Posterior cingulate gyrus (tissue), 11 donors: Measurements from ENCODE around the gene SCN5A.

Experiments
- DNase-seq, 10 donors: peaks; one replicate each; pipeline versions ENCODE4 v3.0.0 to v3.0.0-alpha.2; 2020 to 2021; ENCODE audit warnings: mixed read lengths in 3 of 10
- intact Hi-C: fragments of 100-400 bp; cut with DNase I; formaldehyde crosslinking; loops from one replicate; pipeline ENCODE4 v1.15.1; 2023

Gene SCN5A

GRCh38 chr3:38549957-38550840 is 99.3 kb downstream of the SCN5A start:
- peak in 1 of 10 donors; percentile 21 for DNase-seq
- intact Hi-C loops: no loop called here

- intact Hi-C loops: no loop called here
- no peak for DNase-seq
Observed at GRCh38 chr3:38549486-38549885, 100.0 kb downstream of the SCN5A start.

GRCh38 chr3:38549082-38549481 is 100.4 kb downstream of the SCN5A start:
- intact Hi-C loops: no loop called here
- no peak for DNase-seq

- intact Hi-C loops: no loop called here
- DNase-seq: no peak
Observed at GRCh38 chr3:38548154-38548931, 101.1 kb downstream of the SCN5A start.

- intact Hi-C loops: no loop called here
- DNase-seq: no peak
Observed at GRCh38 chr3:38545983-38546382, 103.5 kb downstream of the SCN5A start.

- intact Hi-C loops: no loop called here
- DNase-seq: no peak
Observed at GRCh38 chr3:38545550-38545949, 103.9 kb downstream of the SCN5A start.

- intact Hi-C loops: no loop called here
- DNase-seq: no peak
Observed at GRCh38 chr3:38544926-38545325, 104.6 kb downstream of the SCN5A start.

- intact Hi-C loops: no loop called here
- peak in 1 of 10 donors; percentile 79 for DNase-seq
Observed at GRCh38 chr3:38543586-38543985, 105.9 kb downstream of the SCN5A start.

- no peak for DNase-seq
Observed at GRCh38 chr3:38542401-38543298, 106.8 kb downstream of the SCN5A start.

GRCh38 chr3:38541806-38542205 is 107.7 kb downstream of the SCN5A start:
- DNase-seq: no peak
- intact Hi-C loops: no loop called here

More at GRCh38 chr3:38542401-38543298, 106.8 kb downstream of the SCN5A start:
- intact Hi-C loops: no loop called here

- intact Hi-C loops: no loop called here
Observed at GRCh38 chr3:38538773-38539353, 110.6 kb downstream of the SCN5A start.

GRCh38 chr3:38536671-38537070 is 112.8 kb downstream of the SCN5A start:
- DNase-seq: no peak
- intact Hi-C loops: no loop called here

More at GRCh38 chr3:38538773-38539353, 110.6 kb downstream of the SCN5A start:
- no peak for DNase-seq

GRCh38 chr3:38534604-38535003 is 114.9 kb downstream of the SCN5A start:
- intact Hi-C loops: no loop called here
- DNase-seq: no peak

GRCh38 chr3:38534180-38534579 is 115.3 kb downstream of the SCN5A start:
- intact Hi-C loops: no loop called here
- DNase-seq: no peak

GRCh38 chr3:38533285-38533976 is 116.1 kb downstream of the SCN5A start:
- no peak for DNase-seq
- intact Hi-C loops: no loop called here

- no peak for DNase-seq
- intact Hi-C loops: no loop called here
Observed at GRCh38 chr3:38532529-38532928, 117.0 kb downstream of the SCN5A start.

GRCh38 chr3:38528457-38528856 is 121.0 kb downstream of the SCN5A start:
- intact Hi-C loops: no loop called here
- no peak for DNase-seq

GRCh38 chr3:38526792-38527191 is 122.7 kb downstream of the SCN5A start:
- no peak for DNase-seq
- intact Hi-C loops: no loop called here

GRCh38 chr3:38524141-38524739 is 125.2 kb downstream of the SCN5A start:
- intact Hi-C loops: no loop called here
- no peak for DNase-seq
